Sigmoid colon (tissue), 7 donors: ENCODE results near the gene CACNG4. TPM values are rescaled to one million over a fixed set of nuclear protein-coding genes. Genes with fewer than 3 reads are reported as not detected.

Experiments
- DNase-seq: peaks from one replicate; pipeline ENCODE4 v3.0.0-alpha.2; 2019
- H3K27ac ChIP-seq, 4 donors: fragments of 200-600 bp; sonication (generic); one replicate each; pipeline ENCODE4 v1.5.1; 2016 to 2019; ENCODE audit warnings: mild to moderate bottlenecking in 1 of 4
- H3K27me3 ChIP-seq, 3 donors: fragments of 200-600 bp; sonication (generic); one replicate each; pipeline ENCODE4 v1.5.1; 2019; ENCODE audit warnings: mild to moderate bottlenecking in 1 of 3
- H3K36me3 ChIP-seq, 4 donors: fragments of 200-600 bp; sonication (generic); one replicate each; pipeline ENCODE4 v1.5.1; 2016 to 2019
- H3K4me1 ChIP-seq, 4 donors: fragments of 200-600 bp; sonication (generic); one replicate each; pipeline ENCODE4 v1.5.1; 2017 to 2019
- H3K4me3 ChIP-seq, 4 donors: fragments of 200-600 bp; sonication (generic); one replicate each; pipeline ENCODE4 v1.5.1; 2017 to 2019; ENCODE audit warnings: mild to moderate bottlenecking in 2 of 4, moderate library complexity in 1 of 4
- H3K9me3 ChIP-seq, 4 donors: fragments of 200-600 bp in 3 of 4; sonication (generic) in 3 of 4; one replicate each; pipeline versions ENCODE4 v1.5.1 to v1.6.1; 2013 to 2019
- CTCF ChIP-seq, 4 experiments: fragments of 450-650 bp in 3 of 4; fragments of 200-600 bp in 1 of 4; IDR thresholded peaks; one replicate each; pipeline ENCODE4 v1.5.1; 2016 to 2019; ENCODE audit warnings: antibody characterized with exemption in 4 of 4, mild to moderate bottlenecking in 3 of 4, moderate library complexity in 2 of 4
- EP300 ChIP-seq, 4 donors: sonication (generic); formaldehyde crosslinking; IDR thresholded peaks; one replicate each; pipeline ENCODE4 v1.6.1; 2017; ENCODE audit warnings: antibody characterized with exemption in 4 of 4
- POLR2A ChIP-seq, 2 donors: fragments of 450-650 bp; IDR thresholded peaks; one replicate each; pipeline ENCODE4 v1.6.1; 2016; ENCODE audit warnings: antibody characterized with exemption in 2 of 2, mild to moderate bottlenecking in 2 of 2, moderate library complexity in 2 of 2
- POLR2AphosphoS5 ChIP-seq, 4 donors: sonication (generic); formaldehyde crosslinking; IDR thresholded peaks; one replicate each; pipeline ENCODE4 v1.6.1; 2017; ENCODE audit warnings: antibody characterized with exemption in 4 of 4
- WGBS, 2 donors: extraction: QIAGEN DNeasy Blood & Tissue Kit; methylation state at CpG; one replicate each; pipeline ENCODE4 v1.1.7; 2013; 5-methylcytosine and 5-hydroxymethylcytosine counted together
- intact Hi-C: fragments of 100-400 bp; cut with DNase I; formaldehyde crosslinking; loops from one replicate; pipeline ENCODE4 v1.15.1; 2023
- polyA plus RNA-seq, 3 donors: library from polyadenylated mRNA; stranded (reverse); fragments of 200-250 nt; gene quantifications; one replicate each; pipeline ENCODE4 v1.2.3, GENCODE V29; 2013
- total RNA-seq, 4 donors: library from RNA; depleted of rRNA; stranded (reverse); fragments of >200 nt; gene quantifications; one replicate each; pipeline ENCODE4 v1.1.0, GENCODE V29; 2016
- donor health status: healthy with polysubstance abuse.
- donor health status: Bipolar disorder and iron deficiency.
- donor health status: healthy.

CACNG4 gene
- total and polyA plus RNA-seq, 7 donors: under 0.01 to 0.83 (median 0.29) TPM; not detected in 1

GRCh38 chr17:66995944-66996343 is 31.4 kb downstream of the CACNG4 start:
- Histone ChIP-seq H3K36me3 (no peaks in the 10 kb centered on the region), H3K4me1 (no peaks in the 10 kb centered on the region), H3K27ac (no peak overlapping the region), H3K9me3 (no peaks in the 10 kb centered on the region), H3K4me3 (no peak overlapping the region), H3K27me3 (no peaks in the 10 kb centered on the region)
- intact Hi-C loops: no loop called here
- WGBS, 2 donors: 86 to 94% methylated on average over 7 of the region's 7 CpGs
- DNase-seq: no peak
- TF ChIP-seq POLR2AphosphoS5 (IDR thresholded peaks at IDR 0.05): no peak
- no peak for TF ChIP-seq POLR2A (IDR thresholded peaks at IDR 0.05)

- DNase-seq: no peak
- no peak overlapping the region for H3K4me3 ChIP-seq
- TF ChIP-seq POLR2A (IDR thresholded peaks at IDR 0.05) (no peak), EP300 (IDR thresholded peaks at IDR 0.05) (no peak), CTCF (IDR thresholded peaks at IDR 0.05) (no peak), POLR2AphosphoS5 (IDR thresholded peaks at IDR 0.05) (no peak)
Measured at GRCh38 chr17:66996926-66997325, 32.4 kb downstream of the CACNG4 start.

GRCh38 chr17:67003231-67003630 is 38.7 kb downstream of the CACNG4 start:
- TF ChIP-seq CTCF (IDR thresholded peaks at IDR 0.05) (no peak), POLR2A (IDR thresholded peaks at IDR 0.05) (no peak), EP300 (IDR thresholded peaks at IDR 0.05) (no peak), POLR2AphosphoS5 (IDR thresholded peaks at IDR 0.05) (no peak)
- no peaks in the 10 kb centered on the region for H3K27me3 ChIP-seq
- no peaks in the 10 kb centered on the region for H3K36me3 ChIP-seq
- WGBS, 2 donors: 90 to 91% methylated on average over 2 of the region's 2 CpGs
- intact Hi-C loops: no loop called here
- no peaks in the 10 kb centered on the region for H3K4me1 ChIP-seq
- DNase-seq: no peak
- no peak overlapping the region for H3K4me3 ChIP-seq
- no peak overlapping the region for H3K27ac ChIP-seq
- H3K9me3 ChIP-seq: no peaks in the 10 kb centered on the region

More at GRCh38 chr17:66996926-66997325, 32.4 kb downstream of the CACNG4 start:
- Histone ChIP-seq H3K27me3 (no peaks in the 10 kb centered on the region), H3K4me1 (no peaks in the 10 kb centered on the region), H3K9me3 (no peaks in the 10 kb centered on the region), H3K36me3 (no peaks in the 10 kb centered on the region), H3K27ac (no peak overlapping the region)
- WGBS, 2 donors: 85 to 88% methylated on average over 5 of the region's 5 CpGs
- intact Hi-C loops: no loop called here

GRCh38 chr17:67004181-67004580 is 39.7 kb downstream of the CACNG4 start:
- Histone ChIP-seq H3K4me1 (no peaks in the 10 kb centered on the region), H3K36me3 (no peaks in the 10 kb centered on the region), H3K4me3 (no peak overlapping the region), H3K27me3 (no peaks in the 10 kb centered on the region), H3K9me3 (no peaks in the 10 kb centered on the region), H3K27ac (no peak overlapping the region)
- TF ChIP-seq EP300 (IDR thresholded peaks at IDR 0.05) (no peak), POLR2AphosphoS5 (IDR thresholded peaks at IDR 0.05) (no peak), CTCF (IDR thresholded peaks at IDR 0.05) (no peak), POLR2A (IDR thresholded peaks at IDR 0.05) (no peak)
- WGBS, 2 donors: 80 to 81% methylated on average over 11 of the region's 11 CpGs
- intact Hi-C loops: no loop called here
- no peak for DNase-seq

GRCh38 chr17:67007266-67007665 is 42.8 kb downstream of the CACNG4 start:
- no peak for DNase-seq
- peaks cover 0 to 3% (median 0%) of the 10 kb centered on the region in 4 donors for H3K9me3 ChIP-seq
- H3K4me1 ChIP-seq: no peaks in the 10 kb centered on the region
- no peaks in the 10 kb centered on the region for H3K27me3 ChIP-seq
- intact Hi-C loops: no loop called here
- TF ChIP-seq POLR2AphosphoS5 (IDR thresholded peaks at IDR 0.05): no peak
- no peak for TF ChIP-seq EP300 (IDR thresholded peaks at IDR 0.05)
- TF ChIP-seq CTCF (IDR thresholded peaks at IDR 0.05): no peak
- TF ChIP-seq POLR2A (IDR thresholded peaks at IDR 0.05): no peak
- no peaks in the 10 kb centered on the region for H3K36me3 ChIP-seq
- H3K27ac ChIP-seq: no peak overlapping the region
- 89% methylated on average over 6 of the region's 6 CpGs for WGBS, 2 donors
- H3K4me3 ChIP-seq: no peak overlapping the region
